Measurements from ENCODE around the gene LDLRAD4. TPM values are rescaled to one million over a fixed set of nuclear protein-coding genes. Genes with fewer than 3 reads are reported as not detected.

Gene LDLRAD4
- total and polyA plus RNA-seq, 9 of the 15 experiments (the other 6 are each of a cell fraction or from before 2014, with no cell fraction given): 0.01 TPM; not detected in 8

DNA sequence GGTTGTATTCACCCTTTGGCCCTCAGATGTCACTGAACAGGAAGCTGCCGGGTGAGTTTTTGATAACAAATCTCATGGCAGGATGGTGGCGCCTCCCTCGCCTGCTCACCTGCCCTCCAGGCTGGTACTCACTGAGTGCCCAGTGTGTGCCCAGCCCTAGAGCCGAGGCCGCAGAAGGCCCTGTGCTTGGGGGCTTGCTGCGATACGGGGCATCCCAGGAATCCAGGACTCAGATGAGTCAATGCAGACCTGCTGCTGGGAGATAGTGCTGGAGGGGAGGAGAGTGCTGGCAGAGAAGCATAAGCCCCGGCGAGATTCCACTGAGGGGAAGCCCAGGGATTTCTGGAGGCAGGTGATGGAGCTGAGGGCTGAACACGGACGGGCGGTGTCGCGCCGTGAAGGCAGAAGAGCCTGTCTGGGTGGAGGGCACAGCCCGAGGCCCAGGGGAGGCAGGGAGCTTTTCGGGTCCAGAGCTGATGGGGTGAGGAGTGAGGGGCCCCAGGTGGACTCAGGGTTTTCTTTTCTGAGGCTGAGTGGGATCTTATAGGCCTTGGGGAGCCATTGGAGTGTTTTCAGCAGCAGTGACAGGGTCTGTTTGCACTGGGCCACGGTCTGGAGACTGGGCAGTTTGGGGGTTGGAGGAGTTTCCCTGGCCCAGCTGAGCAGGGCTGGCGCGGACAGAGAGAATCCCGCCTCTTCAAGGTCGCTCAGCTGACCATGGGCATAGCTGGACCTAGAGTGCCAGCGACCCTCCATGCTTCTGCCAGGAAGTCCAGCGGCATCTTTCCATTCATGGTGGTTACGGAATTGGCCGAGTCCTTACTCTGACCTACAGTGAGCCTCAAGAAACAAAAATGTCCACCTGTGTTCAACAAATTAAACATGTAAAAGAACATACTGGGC lies 35.5 kb downstream of the LDLRAD4 start:
- H3K4me1 ChIP-seq (replicated peaks in 1 of 2; ENCODE audit: control insufficient read depth in 2 of 2, insufficient read depth in 2 of 2, low read length in 2 of 2): no peaks in the 10 kb centered on the region
- CTCF ChIA-PET (ENCODE audit: low intra/inter-chr PET ratio): no interaction called here
- intact Hi-C loops (cut with micrococcal nuclease): no loop called here
- no peak overlapping the region for H2AFZ ChIP-seq (ENCODE audit: low read depth, low read length)
- no peak overlapping the region for H3K4me2 ChIP-seq (ENCODE audit: insufficient read depth, low read length)
- DNase-seq (ENCODE audit: extremely low read depth in 1 of 4, low spot score in 3 of 4) (no peak), FAIRE-seq (no peak), ATAC-seq (no peak)
- H3K9ac ChIP-seq (ENCODE audit: insufficient read depth in 1 of 2, low read depth in 2 of 2, low read length in 2 of 2): no peak overlapping the region
- H4K20me1 ChIP-seq (replicated peaks; ENCODE audit: control insufficient read depth, insufficient read depth, low read length): no peaks in the 10 kb centered on the region
- no peaks in the 10 kb centered on the region for H3K79me2 ChIP-seq (ENCODE audit: control insufficient read depth, insufficient read depth, low read length)
- POLR2A ChIA-PET: no interaction called here
- in situ Hi-C loops (cut with MboI): no loop called here
- H3K4me3 ChIP-seq: no peak overlapping the region
- H3K36me3 ChIP-seq (ENCODE audit: control insufficient read depth, insufficient read depth, low read length): no peaks in the 10 kb centered on the region
- no peak overlapping the region for H3K27ac ChIP-seq (ENCODE audit: extremely low read depth, low read depth, low read length)
- no TSS peak for BruUV-seq (replicated peaks)
- H3K9me3 ChIP-seq (replicated peaks; ENCODE audit: control insufficient read depth, insufficient read depth, low read depth, low read length): no peaks in the 10 kb centered on the region
- no peaks in the 10 kb centered on the region for H3K9me1 ChIP-seq (ENCODE audit: control insufficient read depth, insufficient read depth, low read length)
- under 1% methylated on average over 26 of the region's 26 CpGs for WGBS (ENCODE audit: insufficient coverage, low coverage, missing lambda C conversion rate)
- H3K27me3 ChIP-seq (ENCODE audit: control insufficient read depth in 2 of 2, insufficient read depth in 2 of 2, low read length in 2 of 2): peaks cover 4 to 32% of the 10 kb centered on the region in 2 experiments; a peak in 3 of 5 replicates
- TF ChIP-seq ZNF668 (CRISPR knock-in tag; IDR thresholded peaks at IDR 0.05) (no peak), ZNF766 (CRISPR knock-in tag; conservative IDR thresholded peaks at IDR 0.05) (no peak), SMAD1 (IDR thresholded peaks at IDR 0.05; ENCODE audit: low read depth, low read length, partially characterized antibody) (no peak), FOSL1 (tag; conservative IDR thresholded peaks at IDR 0.05) (no peak), ZEB2 (IDR thresholded peaks at IDR 0.05) (no peak), ZNF146 (CRISPR knock-in tag; IDR thresholded peaks at IDR 0.05; ENCODE audit: unreplicated experiment) (no peak), SMAD2 (IDR thresholded peaks at IDR 0.05; ENCODE audit: low read depth, low read length) (no peak), LARP7 (IDR thresholded peaks at IDR 0.05) (no peak), HDAC1 (IDR thresholded peaks at IDR 0.05) (no peak)
- TF ChIP-seq, protein P1, sequence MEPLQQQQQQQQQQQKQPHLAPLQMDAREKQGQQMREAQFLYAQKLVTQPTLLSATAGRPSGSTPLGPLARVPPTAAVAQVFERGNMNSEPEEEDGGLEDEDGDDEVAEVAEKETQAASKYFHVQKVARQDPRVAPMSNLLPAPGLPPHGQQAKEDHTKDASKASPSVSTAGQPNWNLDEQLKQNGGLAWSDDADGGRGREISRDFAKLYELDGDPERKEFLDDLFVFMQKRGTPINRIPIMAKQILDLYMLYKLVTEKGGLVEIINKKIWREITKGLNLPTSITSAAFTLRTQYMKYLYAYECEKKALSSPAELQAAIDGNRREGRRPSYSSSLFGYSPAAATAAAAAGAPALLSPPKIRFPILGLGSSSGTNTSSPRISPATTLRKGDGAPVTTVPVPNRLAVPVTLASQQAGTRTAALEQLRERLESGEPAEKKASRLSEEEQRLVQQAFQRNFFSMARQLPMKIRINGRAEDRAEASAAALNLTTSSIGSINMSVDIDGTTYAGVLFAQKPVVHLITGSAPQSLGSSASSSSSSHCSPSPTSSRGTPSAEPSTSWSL (CRISPR knock-in tag; IDR thresholded peaks at IDR 0.05; ENCODE audit: borderline replicate concordance): no peak

Measured in K562 (cell line).